ENCODE measurements around the gene COL5A1. TPM values are rescaled to one million over a fixed set of nuclear protein-coding genes. Genes with fewer than 3 reads are reported as not detected.

Gene COL5A1
- total RNA-seq, 1 donor from 2014 or later = 6.1 TPM

DNA sequence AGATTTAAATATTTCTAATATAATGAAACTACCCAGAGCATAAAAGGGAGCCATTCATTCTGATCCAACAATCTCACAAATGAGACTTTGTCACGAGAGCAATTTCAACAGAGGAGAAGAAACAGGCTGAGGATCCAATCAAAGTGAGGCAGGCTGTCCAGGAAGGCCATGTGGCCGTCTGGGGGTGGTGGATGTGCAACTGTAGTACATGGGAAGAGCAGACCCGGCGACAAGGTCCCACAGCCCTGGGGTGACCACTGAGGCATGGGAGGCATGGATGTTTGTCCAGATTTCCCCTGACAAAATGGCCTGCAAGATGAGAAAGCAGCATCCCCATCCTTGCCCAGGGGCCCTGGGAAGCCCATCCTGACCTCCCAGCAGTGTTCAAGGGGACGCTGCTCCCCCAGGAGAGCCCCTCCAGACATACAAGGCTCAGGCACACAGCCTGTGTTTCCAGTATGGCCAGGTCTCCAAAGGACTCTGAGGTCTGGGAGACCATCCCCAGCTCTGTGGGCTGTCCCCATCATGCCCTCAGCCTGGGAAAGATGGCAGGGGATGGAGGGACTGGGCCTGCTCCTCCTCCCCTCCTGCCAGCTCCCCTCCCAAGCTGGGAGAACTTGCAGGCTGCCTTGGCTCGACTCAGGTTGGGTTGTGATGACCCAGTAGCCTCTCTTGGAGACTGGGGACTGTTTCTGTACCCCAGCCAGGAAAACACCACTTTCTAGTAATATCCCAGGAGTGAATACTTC, 211.5 kb downstream of the COL5A1 start:
- Mint-ChIP-seq H3K36me3 (no peaks in the 10 kb centered on the region), H3K27me3 (ENCODE audit: insufficient read depth, low read depth) (peaks cover 2% of the 10 kb centered on the region), H3K4me3 (no peak overlapping the region), H3K9me3 (peaks cover 5% of the 10 kb centered on the region), H3K27ac (no peak overlapping the region), H3K4me1 (no peaks in the 10 kb centered on the region)
- TF ChIP-seq EZH2 (IDR thresholded peaks at IDR 0.05) = no peak
- TF ChIP-seq EZH2phosphoT487 (IDR thresholded peaks at IDR 0.05) = no peak
- TF ChIP-seq, protein P1, sequence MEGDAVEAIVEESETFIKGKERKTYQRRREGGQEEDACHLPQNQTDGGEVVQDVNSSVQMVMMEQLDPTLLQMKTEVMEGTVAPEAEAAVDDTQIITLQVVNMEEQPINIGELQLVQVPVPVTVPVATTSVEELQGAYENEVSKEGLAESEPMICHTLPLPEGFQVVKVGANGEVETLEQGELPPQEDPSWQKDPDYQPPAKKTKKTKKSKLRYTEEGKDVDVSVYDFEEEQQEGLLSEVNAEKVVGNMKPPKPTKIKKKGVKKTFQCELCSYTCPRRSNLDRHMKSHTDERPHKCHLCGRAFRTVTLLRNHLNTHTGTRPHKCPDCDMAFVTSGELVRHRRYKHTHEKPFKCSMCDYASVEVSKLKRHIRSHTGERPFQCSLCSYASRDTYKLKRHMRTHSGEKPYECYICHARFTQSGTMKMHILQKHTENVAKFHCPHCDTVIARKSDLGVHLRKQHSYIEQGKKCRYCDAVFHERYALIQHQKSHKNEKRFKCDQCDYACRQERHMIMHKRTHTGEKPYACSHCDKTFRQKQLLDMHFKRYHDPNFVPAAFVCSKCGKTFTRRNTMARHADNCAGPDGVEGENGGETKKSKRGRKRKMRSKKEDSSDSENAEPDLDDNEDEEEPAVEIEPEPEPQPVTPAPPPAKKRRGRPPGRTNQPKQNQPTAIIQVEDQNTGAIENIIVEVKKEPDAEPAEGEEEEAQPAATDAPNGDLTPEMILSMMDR (IDR thresholded peaks at IDR 0.05) = no peak
- no peaks in the 10 kb centered on the region for H4K20me1 ChIP-seq (ENCODE audit: low read depth)
- H3K4me2 ChIP-seq = no peak overlapping the region
- H3K79me2 ChIP-seq (ENCODE audit: low read depth) = no peaks in the 10 kb centered on the region
- no peaks in the 10 kb centered on the region for H3K36me3 ChIP-seq
- H3K27me3 ChIP-seq = no peaks in the 10 kb centered on the region
- no peak overlapping the region for H3K27ac ChIP-seq
- no peak overlapping the region for H2AFZ ChIP-seq (replicated peaks)
- H3K9ac ChIP-seq = no peak overlapping the region
- H3K9me3 ChIP-seq (ENCODE audit: low read depth) = no peaks in the 10 kb centered on the region
- no peaks in the 10 kb centered on the region for H3K4me1 ChIP-seq
- no peak for DNase-seq (ENCODE audit: low spot score)
- H3F3A ChIP-seq (ENCODE audit: low read depth) = no peaks in the 10 kb centered on the region
- no peak overlapping the region for H3K4me3 ChIP-seq

DNA sequence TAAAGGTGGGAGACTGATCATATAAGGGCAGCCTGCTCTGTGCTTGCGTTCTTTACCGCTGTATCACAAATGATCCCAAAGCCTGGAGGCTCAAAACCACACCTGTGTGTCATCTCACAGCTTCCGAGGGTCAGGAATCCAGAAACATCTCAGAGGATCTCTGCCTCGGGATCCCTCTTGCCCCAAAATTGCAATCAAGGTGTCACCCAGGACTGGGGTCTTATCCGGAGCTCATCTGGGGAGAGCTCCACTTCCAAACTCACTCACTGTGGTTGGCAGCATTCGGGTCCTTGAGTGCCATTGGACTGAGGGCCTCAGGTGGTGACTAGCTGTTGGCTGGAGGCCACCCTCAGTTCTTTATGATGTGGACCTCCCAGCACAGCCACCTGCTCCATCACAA, 212.3 kb downstream of the COL5A1 start:
- no peak for TF ChIP-seq EZH2 (IDR thresholded peaks at IDR 0.05)
- no peak for TF ChIP-seq EZH2phosphoT487 (IDR thresholded peaks at IDR 0.05)
- TF ChIP-seq, protein P1 (IDR thresholded peaks at IDR 0.05) = no peak
- H3K9ac ChIP-seq = no peak overlapping the region
- H3K27ac ChIP-seq = no peak overlapping the region
- H3K79me2 ChIP-seq (ENCODE audit: low read depth) = no peaks in the 10 kb centered on the region
- DNase-seq (ENCODE audit: low spot score) = no peak
- H3K36me3 ChIP-seq = no peaks in the 10 kb centered on the region
- no peaks in the 10 kb centered on the region for H3K9me3 ChIP-seq (ENCODE audit: low read depth)
- H3K4me1 ChIP-seq = no peaks in the 10 kb centered on the region
- no peaks in the 10 kb centered on the region for H3K4me1 Mint-ChIP-seq
- no peaks in the 10 kb centered on the region for H3K27me3 ChIP-seq
- peaks cover 3% of the 10 kb centered on the region for H3K9me3 Mint-ChIP-seq
- H3K4me3 ChIP-seq = no peak overlapping the region
- H4K20me1 ChIP-seq (ENCODE audit: low read depth) = no peaks in the 10 kb centered on the region
- no peak overlapping the region for H2AFZ ChIP-seq (replicated peaks)
- H3F3A ChIP-seq (ENCODE audit: low read depth) = no peaks in the 10 kb centered on the region
- no peaks in the 10 kb centered on the region for H3K36me3 Mint-ChIP-seq
- no peak overlapping the region for H3K4me2 ChIP-seq
- H3K27me3 Mint-ChIP-seq (ENCODE audit: insufficient read depth, low read depth) = peaks cover 7% of the 10 kb centered on the region
- H3K27ac Mint-ChIP-seq = no peak overlapping the region
- no peak overlapping the region for H3K4me3 Mint-ChIP-seq

DNA sequence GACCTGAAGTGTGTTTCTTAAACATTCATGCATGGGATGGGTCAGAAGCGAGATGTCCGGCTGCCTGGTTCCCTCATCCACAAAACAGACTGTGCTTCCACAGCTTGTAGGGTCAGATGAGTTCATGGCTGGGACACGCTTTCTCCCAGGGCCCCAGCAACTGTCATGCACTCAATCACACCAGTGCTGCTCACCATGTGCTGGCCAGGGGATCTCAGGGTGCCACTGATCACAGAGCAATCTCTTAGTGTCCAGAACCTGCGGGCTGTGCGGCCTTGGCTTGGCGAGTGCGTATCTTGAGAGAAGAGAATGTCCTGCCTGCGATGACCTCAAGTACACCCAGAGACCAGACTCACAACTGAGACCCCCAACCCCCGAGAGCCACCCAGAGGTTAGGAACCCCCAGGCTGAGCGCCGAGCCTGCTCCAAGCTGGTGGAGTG, 213.0 kb downstream of the COL5A1 start:
- Histone ChIP-seq H4K20me1 (ENCODE audit: low read depth) (no peaks in the 10 kb centered on the region), H3K4me2 (no peak overlapping the region), H3K4me1 (no peaks in the 10 kb centered on the region), H3K27me3 (no peaks in the 10 kb centered on the region), H3K9ac (no peak overlapping the region), H2AFZ (replicated peaks) (no peak overlapping the region), H3K4me3 (no peak overlapping the region), H3K27ac (no peak overlapping the region), H3F3A (ENCODE audit: low read depth) (no peaks in the 10 kb centered on the region), H3K79me2 (ENCODE audit: low read depth) (no peaks in the 10 kb centered on the region), H3K36me3 (no peaks in the 10 kb centered on the region), H3K9me3 (ENCODE audit: low read depth) (no peaks in the 10 kb centered on the region)
- Mint-ChIP-seq H3K36me3 (no peaks in the 10 kb centered on the region), H3K4me1 (no peaks in the 10 kb centered on the region), H3K27ac (no peak overlapping the region), H3K9me3 (peaks cover 3% of the 10 kb centered on the region), H3K4me3 (no peak overlapping the region), H3K27me3 (ENCODE audit: insufficient read depth, low read depth) (peaks cover 7% of the 10 kb centered on the region)
- TF ChIP-seq EZH2 (IDR thresholded peaks at IDR 0.05) = no peak
- no peak for TF ChIP-seq EZH2phosphoT487 (IDR thresholded peaks at IDR 0.05)
- TF ChIP-seq, protein P1 (IDR thresholded peaks at IDR 0.05) = no peak
- no peak for DNase-seq (ENCODE audit: low spot score)
